Ishikawa (cell line): ENCODE results near the gene CENPS.

Experiments
- CEBPB ChIP-seq: IDR thresholded peaks from 2 replicates; pipeline ENCODE4 v1.6.1; 2012
- CREB1 ChIP-seq: IDR thresholded peaks from 2 replicates; pipeline ENCODE4 v1.6.1; 2012; ENCODE audit warnings: low read depth
- EGR1 ChIP-seq: IDR thresholded peaks from 2 replicates; pipeline ENCODE4 v1.6.1; 2012
- EP300 ChIP-seq: IDR thresholded peaks from 2 replicates; pipeline ENCODE4 v1.6.1; 2012; ENCODE audit warnings: borderline replicate concordance
- FOXM1 ChIP-seq: IDR thresholded peaks from 2 replicates; pipeline ENCODE4 v1.6.1; 2012; ENCODE audit warnings: low read depth, borderline replicate concordance
- NFIC ChIP-seq: IDR thresholded peaks from 2 replicates; pipeline ENCODE4 v1.6.1; 2012
- RAD21 ChIP-seq: IDR thresholded peaks from 2 replicates; pipeline ENCODE4 v1.6.1; 2012; ENCODE audit warnings: low read depth
- TAF1 ChIP-seq: IDR thresholded peaks from 2 replicates; pipeline ENCODE4 v1.6.1; 2012; ENCODE audit warnings: low read depth, mild to moderate bottlenecking
- TCF12 ChIP-seq: IDR thresholded peaks from 2 replicates; pipeline ENCODE4 v1.6.1; 2012; ENCODE audit warnings: low read depth
- TEAD4 ChIP-seq: IDR thresholded peaks from 2 replicates; pipeline ENCODE4 v1.6.1; 2012
- YY1 ChIP-seq: IDR thresholded peaks from 2 replicates; pipeline ENCODE4 v1.6.1; 2012; ENCODE audit warnings: low read depth
- ZBTB7A ChIP-seq: IDR thresholded peaks from 2 replicates; pipeline ENCODE4 v1.6.1; 2012; ENCODE audit warnings: low read depth
- TF ChIP-seq, protein P1 (sequence below): IDR thresholded peaks from 2 replicates; pipeline ENCODE4 v1.6.1; 2012
- TF ChIP-seq, protein P2 (sequence below): IDR thresholded peaks from 2 replicates; pipeline ENCODE4 v1.6.1; 2012
- TF ChIP-seq, protein P3 (sequence below): IDR thresholded peaks from 2 replicates; pipeline ENCODE4 v1.6.1; 2012; ENCODE audit warnings: low read depth, mild to moderate bottlenecking

CENPS gene

DNA sequence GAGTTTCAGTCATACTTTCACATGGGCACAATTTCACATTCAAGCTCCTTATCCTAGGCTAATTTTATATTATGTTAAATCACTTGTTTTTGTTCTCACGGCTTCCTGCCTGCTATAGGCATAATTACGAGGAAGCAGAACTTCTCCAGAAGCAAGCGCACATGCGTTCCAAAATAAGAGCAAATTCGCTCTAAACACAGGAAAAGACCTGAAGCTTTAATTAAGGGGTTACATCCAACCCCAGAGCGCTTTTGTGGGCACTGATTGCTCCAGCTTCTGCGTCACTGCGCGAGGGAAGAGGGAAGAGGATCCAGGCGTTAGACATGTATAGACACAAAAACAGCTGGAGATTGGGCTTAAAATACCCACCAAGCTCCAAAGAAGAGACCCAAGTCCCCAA lies 19.5 kb downstream of the CENPS start, which contains the start of gene CORT:
CORT (plus strand) TSS at position 281 of the 400 bp plus-strand sequence. CDS start 193 bp downstream, outside the sequence.
- TF ChIP-seq FOXM1 (no peak), EP300 (no peak), ZBTB7A (no peak), CREB1 (no peak), TAF1 (no peak), CEBPB (no peak), TCF12 (no peak), EGR1 (no peak), TEAD4 (no peak), YY1 (no peak), NFIC (no peak), RAD21 (no peak)
- TF ChIP-seq, protein P1, sequence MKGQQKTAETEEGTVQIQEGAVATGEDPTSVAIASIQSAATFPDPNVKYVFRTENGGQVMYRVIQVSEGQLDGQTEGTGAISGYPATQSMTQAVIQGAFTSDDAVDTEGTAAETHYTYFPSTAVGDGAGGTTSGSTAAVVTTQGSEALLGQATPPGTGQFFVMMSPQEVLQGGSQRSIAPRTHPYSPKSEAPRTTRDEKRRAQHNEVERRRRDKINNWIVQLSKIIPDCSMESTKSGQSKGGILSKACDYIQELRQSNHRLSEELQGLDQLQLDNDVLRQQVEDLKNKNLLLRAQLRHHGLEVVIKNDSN, result no peak
- TF ChIP-seq, protein P2, sequence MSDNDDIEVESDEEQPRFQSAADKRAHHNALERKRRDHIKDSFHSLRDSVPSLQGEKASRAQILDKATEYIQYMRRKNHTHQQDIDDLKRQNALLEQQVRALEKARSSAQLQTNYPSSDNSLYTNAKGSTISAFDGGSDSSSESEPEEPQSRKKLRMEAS, result no peak
- TF ChIP-seq, protein P3, sequence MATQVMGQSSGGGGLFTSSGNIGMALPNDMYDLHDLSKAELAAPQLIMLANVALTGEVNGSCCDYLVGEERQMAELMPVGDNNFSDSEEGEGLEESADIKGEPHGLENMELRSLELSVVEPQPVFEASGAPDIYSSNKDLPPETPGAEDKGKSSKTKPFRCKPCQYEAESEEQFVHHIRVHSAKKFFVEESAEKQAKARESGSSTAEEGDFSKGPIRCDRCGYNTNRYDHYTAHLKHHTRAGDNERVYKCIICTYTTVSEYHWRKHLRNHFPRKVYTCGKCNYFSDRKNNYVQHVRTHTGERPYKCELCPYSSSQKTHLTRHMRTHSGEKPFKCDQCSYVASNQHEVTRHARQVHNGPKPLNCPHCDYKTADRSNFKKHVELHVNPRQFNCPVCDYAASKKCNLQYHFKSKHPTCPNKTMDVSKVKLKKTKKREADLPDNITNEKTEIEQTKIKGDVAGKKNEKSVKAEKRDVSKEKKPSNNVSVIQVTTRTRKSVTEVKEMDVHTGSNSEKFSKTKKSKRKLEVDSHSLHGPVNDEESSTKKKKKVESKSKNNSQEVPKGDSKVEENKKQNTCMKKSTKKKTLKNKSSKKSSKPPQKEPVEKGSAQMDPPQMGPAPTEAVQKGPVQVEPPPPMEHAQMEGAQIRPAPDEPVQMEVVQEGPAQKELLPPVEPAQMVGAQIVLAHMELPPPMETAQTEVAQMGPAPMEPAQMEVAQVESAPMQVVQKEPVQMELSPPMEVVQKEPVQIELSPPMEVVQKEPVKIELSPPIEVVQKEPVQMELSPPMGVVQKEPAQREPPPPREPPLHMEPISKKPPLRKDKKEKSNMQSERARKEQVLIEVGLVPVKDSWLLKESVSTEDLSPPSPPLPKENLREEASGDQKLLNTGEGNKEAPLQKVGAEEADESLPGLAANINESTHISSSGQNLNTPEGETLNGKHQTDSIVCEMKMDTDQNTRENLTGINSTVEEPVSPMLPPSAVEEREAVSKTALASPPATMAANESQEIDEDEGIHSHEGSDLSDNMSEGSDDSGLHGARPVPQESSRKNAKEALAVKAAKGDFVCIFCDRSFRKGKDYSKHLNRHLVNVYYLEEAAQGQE, result no peak

DNA sequence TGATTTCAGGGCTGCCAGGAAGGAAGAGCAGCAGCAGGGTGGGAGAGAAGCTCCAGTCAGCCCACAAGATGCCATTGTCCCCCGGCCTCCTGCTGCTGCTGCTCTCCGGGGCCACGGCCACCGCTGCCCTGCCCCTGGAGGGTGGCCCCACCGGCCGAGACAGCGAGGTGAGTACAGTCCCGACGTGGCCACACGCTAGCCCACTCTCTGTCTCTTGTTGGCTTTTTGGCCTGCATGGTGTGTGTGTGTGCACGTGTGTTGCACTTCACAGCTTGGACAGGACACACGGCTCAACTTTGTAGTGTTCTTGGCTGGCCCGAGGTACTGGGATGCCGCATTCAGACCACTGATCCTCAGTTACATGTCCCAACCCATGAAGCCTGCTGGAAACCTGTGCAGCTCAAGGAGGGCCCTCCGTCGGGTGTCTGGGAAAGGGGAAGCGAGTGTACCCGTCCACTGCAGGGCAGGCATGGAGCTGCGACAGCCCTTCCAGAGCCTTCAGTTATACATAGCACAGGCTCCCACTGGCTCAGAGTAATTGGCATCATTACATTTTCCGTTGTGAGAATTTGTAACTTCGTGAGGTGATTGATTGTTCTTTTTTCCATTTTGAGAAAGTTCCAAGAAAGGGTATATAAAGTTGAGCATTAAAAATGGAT lies 20.1 kb downstream of the CENPS start:
- no peak for TF ChIP-seq TEAD4
- TF ChIP-seq TCF12, result no peak
- no peak for TF ChIP-seq YY1
- TF ChIP-seq NFIC, result no peak
- no peak for TF ChIP-seq ZBTB7A
- TF ChIP-seq CREB1, result no peak
- TF ChIP-seq CEBPB, result no peak
- TF ChIP-seq, protein P2, result no peak
- no peak for TF ChIP-seq TAF1
- no peak for TF ChIP-seq EP300
- no peak for TF ChIP-seq EGR1
- TF ChIP-seq FOXM1, result no peak
- TF ChIP-seq, protein P1, result no peak
- TF ChIP-seq RAD21, result no peak
- TF ChIP-seq, protein P3, result no peak

DNA sequence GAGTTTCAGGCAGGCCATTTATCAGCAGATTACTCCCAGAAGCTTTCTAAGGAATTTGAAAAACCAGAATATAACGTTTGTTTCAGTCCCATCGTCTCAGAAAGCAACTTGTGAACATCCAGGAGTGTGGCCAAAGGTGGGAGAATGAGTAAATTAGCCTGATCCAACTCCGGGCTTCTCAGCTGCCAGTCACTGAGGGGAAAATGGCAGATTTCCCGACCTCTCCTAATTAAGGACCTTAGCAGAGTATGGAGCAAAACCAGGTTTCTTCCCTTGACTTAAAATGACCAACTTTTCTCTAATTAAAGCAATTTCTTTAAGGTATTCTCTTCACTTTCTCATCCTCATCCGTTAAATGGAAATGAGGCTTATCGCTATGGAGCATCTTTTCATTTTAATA lies 20.6 kb downstream of the CENPS start:
- no peak for TF ChIP-seq CEBPB
- TF ChIP-seq EGR1, result no peak
- TF ChIP-seq ZBTB7A, result no peak

DNA sequence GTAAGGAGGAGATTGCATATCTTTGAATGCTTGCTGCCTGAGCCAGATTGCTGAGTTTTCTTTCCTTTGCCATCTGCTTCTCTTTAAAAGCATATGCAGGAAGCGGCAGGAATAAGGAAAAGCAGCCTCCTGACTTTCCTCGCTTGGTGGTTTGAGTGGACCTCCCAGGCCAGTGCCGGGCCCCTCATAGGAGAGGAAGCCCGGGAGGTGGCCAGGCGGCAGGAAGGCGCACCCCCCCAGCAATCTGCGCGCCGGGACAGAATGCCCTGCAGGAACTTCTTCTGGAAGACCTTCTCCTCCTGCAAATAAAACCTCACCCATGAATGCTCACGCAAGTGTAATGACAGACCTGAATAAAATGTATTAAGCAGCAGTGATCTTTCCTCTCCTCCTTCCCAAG lies 21.1 kb downstream of the CENPS start:
- TF ChIP-seq TEAD4 (no peak), TAF1 (no peak), EP300 (no peak), TCF12 (no peak), YY1 (no peak), NFIC (no peak), ZBTB7A (no peak), CEBPB (no peak), CREB1 (no peak), FOXM1 (no peak), RAD21 (no peak), EGR1 (no peak)
- TF ChIP-seq, protein P1, result no peak
- TF ChIP-seq, protein P2, result no peak
- TF ChIP-seq, protein P3, result no peak
